Activated gamma-delta T cell (primary cell): ENCODE data around the gene EXOC4.

ENCODE experiments used
- DNase-seq: peaks from one replicate; lab custom pipeline; 2025; lab: John Stamatoyannopoulos, UW

EXOC4 gene

GRCh38 chr7:133364959-133365690, 112.2 kb downstream of the EXOC4 start:
- DNase-seq, result no peak

GRCh38 chr7:133365917-133366316, 113.0 kb downstream of the EXOC4 start:
- DNase-seq, result no peak

GRCh38 chr7:133367561-133367960, 114.7 kb downstream of the EXOC4 start:
- no peak for DNase-seq

- DNase-seq, result no peak
Observed at GRCh38 chr7:133369130-133369529, 116.3 kb downstream of the EXOC4 start.

- no peak for DNase-seq
Observed at GRCh38 chr7:133371616-133372015, 118.7 kb downstream of the EXOC4 start.

DNA sequence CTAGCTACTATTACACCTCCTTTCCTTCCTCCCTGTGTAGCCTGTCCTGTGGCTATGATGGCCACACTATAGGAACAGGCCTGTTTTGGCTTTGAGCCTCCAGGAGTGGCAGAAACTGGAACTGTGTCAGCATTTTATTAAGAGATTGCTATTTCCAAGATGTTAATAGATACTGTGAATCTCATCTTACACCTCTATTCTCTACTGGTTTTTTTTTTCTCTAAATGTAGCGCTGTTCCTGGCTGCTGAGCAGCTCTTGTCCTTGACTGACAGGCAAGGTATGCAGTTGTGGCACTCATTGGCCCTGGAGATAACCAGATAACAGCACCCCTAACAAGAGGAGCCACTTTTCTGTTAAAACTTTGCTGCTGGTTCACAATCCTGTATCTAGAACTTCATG, 119.5 kb downstream of the EXOC4 start:
- DNase-seq, result no peak

DNA sequence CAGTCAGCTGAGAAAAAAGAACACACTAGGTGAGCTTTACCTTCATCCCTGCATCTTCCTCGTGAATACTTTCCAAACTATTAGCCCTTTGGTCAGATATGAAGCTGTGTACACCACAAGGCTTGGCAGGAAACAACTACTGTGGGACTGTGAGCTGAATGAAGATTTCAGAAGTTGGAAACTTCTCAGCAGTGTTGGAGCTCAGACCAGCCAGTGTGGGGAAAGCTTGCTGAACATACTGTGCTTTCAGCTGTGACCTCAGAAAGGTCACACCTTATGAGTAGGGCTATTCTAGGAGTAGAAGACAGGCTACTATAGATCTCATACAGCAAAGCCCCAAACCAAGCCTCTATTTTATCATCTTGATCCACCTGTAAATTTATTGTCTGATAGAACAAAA, 123.6 kb downstream of the EXOC4 start:
- no peak for DNase-seq

DNA sequence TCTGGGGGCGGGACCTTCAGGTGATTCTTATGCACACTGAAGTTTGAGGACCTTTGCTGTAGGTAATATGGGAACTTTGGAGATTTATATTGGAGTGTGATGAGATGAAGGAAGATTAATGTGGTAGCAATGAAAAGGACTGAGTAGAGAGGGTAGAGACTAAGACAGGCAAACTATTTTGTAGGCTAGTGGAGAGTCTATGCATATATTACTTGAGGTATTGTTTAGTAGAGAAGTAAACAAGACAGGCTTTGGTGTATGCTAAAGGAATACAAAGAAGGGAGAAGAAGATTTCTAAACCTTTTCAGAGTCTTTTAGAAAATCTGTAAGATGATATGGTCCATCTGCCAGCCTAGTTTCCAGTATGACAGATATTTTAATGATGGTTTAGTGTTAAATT, 129.1 kb downstream of the EXOC4 start:
- no peak for DNase-seq

GRCh38 chr7:133382775-133383559, 130.1 kb downstream of the EXOC4 start:
- DNase-seq, result no peak

- no peak for DNase-seq
Observed at GRCh38 chr7:133386205-133386604, 133.3 kb downstream of the EXOC4 start.

- DNase-seq, result no peak
Observed at GRCh38 chr7:133389727-133390126, 136.8 kb downstream of the EXOC4 start.

- no peak for DNase-seq
Observed at GRCh38 chr7:133391206-133391605, 138.3 kb downstream of the EXOC4 start.

DNA sequence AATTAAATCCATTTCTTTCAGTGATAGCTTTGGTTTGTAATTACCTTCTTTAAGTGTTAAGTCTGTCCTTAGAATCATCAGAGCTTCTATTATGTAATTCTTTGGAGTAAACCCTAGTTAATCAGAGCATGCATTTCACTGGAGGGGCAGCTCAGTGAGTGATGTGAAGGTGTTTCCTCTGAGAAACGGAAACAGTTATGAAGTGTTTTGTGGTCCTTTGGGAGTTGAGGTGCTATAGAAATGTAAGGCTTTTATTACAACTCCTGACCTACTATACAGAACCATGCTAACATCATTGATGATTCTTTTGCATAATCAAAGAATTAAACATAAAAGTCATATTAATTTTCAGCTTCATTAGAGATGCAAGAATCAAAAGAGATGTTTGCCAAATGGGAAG, 141.5 kb downstream of the EXOC4 start:
- DNase-seq, result no peak

GRCh38 chr7:133395551-133395950, 142.7 kb downstream of the EXOC4 start:
- no peak for DNase-seq

- no peak for DNase-seq
Observed at GRCh38 chr7:133398506-133398905, 145.6 kb downstream of the EXOC4 start.

DNA sequence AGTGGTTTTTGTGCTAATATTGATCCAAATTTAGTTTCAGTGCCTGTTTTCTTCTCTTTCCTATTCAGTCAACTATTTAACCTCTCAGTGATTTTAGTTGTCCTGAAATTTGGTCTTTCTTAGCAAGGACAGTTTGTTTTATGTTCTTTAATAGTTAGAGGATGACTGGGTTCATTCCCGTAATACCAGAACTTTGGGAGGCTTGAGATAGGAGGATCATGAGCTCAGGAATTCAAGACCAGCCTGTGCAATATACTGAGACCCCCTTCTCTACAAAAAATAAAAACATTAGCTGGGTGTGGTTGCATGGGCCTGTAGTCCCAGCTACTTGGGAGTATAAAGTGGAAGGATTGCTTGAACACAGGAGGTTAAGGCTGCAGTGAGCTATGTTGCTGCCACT, 148.3 kb downstream of the EXOC4 start:
- no peak for DNase-seq

DNA sequence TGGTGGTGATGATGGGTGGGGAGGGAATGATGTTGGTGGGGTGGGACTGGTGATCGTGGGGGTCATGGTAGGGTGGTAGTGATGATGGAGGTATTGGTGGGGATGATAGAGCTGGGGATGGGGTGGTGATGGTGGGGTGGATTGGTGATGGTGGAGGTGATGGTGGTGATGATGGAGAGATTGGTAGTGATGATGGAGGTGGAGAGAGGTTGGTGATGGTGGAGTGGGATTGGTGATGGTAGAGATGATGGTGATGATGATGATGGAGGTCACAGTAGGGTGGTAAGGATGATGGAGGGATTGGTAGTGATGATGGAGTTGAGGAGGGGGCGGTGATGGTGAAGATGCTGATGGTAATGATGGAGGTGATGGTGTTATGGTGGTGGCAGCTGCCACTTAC, 155.3 kb downstream of the EXOC4 start:
- no peak for DNase-seq

DNA sequence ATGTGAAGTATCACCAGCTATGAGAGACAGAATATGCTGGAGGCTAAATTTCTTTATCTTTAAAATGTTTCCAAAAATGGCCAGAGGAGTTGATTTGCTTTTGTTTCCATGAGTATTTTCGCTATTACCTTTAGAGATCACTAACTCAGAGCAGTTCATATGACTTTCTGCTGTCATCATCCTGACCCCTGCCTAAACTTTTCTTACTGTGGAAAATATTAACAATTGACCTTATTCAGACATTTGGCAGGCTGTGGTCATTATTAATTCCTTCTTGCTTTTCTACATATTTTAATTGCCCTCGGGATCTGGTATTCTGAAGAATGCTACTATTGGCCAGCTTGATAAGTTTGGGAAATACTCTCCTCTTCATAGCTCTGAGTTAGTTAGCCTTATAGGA, 156.5 kb downstream of the EXOC4 start:
- no peak for DNase-seq

DNA sequence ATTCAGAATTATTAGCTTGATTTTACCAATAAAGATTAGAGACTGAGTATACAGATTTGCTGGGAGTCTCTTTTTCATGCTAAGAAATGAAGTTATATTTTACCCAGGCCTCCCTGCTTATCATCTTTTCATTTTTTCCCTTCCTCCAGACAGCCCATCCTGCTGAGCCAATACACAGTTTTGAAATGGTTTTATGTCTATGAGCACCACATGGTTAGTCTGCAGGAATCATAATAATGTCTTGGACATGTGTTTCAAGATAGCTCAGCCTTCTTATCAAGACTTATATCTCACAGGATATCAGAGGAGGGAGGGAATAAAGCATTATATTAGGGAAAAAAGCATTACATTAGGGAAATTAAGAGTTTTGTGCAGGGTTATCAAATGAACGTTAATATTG, 157.1 kb downstream of the EXOC4 start:
- DNase-seq, result no peak

GRCh38 chr7:133411395-133411794, 158.5 kb downstream of the EXOC4 start:
- DNase-seq, result no peak

GRCh38 chr7:133412942-133413341, 160.1 kb downstream of the EXOC4 start:
- no peak for DNase-seq

GRCh38 chr7:133419041-133419440, 166.2 kb downstream of the EXOC4 start:
- no peak for DNase-seq

DNA sequence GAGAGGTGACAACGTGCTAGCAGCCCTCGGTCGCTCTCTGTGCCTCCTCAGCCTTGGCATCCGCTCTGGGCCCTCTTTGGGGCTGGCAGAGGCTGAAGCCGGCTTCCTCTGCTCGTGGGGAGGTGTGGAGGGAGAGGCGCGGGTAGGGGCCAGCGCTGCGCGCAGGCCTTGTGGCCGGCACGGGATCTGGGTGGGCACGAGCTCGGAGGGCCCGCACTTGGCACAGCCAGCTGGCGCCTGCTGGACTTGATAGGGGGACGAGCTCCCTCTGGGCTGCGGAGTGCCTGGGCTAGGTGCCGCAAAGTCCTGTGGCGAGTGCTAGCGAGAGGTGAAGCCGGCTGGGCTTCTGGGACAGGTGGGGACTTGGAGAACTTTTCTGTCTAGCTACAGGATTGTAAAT, 170.7 kb downstream of the EXOC4 start:
- DNase-seq, result no peak

- DNase-seq, result no peak
Observed at GRCh38 chr7:133428326-133428725, 175.4 kb downstream of the EXOC4 start.
